ENCODE results near the gene DSTYK.
"Not testable (repeated sequence)": the region's sequence is repeated elsewhere in the genome, so short reads cannot be mapped to it uniquely, and the experiment has no call there.

Gene DSTYK

GRCh38 chr1:205169248-205169647, 42.3 kb downstream of the DSTYK start:
- DNase-seq = no peak

GRCh38 chr1:205168291-205168690, 43.2 kb downstream of the DSTYK start:
- no peak for DNase-seq

DNA sequence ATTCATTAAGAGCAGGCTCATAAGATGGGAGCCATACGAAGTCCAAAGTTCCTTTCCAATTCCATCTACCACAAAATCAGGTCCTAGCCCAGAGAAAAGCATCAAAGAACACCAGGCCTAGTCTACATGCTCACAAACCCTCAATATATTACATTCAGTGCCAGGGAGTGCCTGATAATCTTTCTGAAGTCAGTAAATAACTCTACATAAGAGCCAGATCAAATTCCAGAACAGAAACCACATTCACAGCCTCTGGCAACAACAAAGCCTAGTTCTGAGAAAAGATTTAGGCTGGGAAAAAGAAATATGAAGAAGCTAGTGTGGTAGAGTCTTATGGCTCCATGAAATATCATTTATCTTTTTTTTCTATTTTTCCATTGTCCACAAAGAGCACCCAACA, 49.2 kb downstream of the DSTYK start:
- DNase-seq = no peak

DNA sequence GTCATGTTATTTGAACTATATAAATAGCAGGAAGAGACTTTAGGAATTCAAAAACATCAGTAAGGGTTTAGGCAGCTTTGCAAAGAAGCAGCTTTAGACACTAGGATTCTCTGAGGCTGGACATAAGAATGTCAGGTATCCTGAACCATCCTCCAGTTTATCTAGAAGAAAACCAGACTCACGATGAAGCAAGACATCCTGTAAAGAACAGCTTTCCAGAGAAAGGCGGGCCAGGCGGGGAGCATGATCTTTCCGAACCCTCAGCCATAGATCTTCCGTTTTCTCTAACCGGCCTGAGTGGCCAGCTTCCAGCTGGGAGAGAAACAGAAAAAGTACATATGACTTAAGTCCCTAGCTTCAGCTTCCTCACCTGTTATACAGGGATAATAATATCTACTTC, 50.4 kb downstream of the DSTYK start:
- DNase-seq = no peak

DNA sequence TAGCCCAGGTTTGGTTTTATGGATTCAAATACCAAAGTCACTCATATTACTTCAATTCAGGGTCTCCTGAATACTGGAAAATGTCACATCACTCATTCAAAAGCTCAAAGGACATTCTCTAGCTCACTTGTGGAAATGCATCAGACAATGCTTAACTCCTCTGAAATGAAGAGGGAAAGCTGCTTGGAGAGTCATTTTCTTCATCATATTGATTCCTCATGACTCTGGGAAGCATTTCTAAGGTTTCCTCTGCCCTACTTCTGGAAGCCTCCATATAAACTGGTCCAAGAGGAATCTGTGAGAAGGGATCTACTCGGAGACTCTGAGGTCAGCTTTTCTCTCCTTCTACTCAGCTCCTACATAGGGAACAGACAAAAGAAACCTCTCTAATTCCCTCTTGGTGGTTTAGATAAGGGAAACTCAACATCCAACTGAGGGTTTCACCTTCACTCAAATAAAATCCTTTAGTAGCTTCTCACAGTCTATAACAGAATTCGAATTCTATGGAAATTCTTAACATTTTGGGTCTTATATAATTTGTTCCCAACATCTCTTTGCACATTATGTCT, 53.4 kb downstream of the DSTYK start:
- no peak for DNase-seq

GRCh38 chr1:205155665-205156377, 55.7 kb downstream of the DSTYK start:
- not testable (repeated sequence) for DNase-seq

DNA sequence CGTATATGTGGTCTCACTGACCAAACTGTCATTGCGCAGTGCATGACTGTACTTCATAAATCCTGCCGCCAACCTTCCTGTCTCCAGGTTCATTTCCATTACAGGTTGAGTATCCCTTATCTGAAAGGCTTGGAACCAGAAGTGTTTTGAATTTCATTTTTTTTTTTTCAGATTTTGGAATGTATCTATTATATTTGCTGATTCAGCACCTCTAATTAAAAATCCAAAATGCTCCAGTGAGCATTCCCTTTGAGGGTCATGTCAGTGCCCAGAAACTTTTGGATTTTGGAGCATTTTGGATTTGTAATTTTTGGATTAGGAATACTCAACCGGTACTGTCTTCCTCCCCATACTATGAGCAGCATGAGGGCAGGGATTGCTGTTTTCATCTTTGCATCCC, 59.0 kb downstream of the DSTYK start:
- DNase-seq = no peak

- DNase-seq = no peak
These were observed 60.7 kb downstream of the DSTYK start for GRCh38 chr1:205150651-205151428.

DNA sequence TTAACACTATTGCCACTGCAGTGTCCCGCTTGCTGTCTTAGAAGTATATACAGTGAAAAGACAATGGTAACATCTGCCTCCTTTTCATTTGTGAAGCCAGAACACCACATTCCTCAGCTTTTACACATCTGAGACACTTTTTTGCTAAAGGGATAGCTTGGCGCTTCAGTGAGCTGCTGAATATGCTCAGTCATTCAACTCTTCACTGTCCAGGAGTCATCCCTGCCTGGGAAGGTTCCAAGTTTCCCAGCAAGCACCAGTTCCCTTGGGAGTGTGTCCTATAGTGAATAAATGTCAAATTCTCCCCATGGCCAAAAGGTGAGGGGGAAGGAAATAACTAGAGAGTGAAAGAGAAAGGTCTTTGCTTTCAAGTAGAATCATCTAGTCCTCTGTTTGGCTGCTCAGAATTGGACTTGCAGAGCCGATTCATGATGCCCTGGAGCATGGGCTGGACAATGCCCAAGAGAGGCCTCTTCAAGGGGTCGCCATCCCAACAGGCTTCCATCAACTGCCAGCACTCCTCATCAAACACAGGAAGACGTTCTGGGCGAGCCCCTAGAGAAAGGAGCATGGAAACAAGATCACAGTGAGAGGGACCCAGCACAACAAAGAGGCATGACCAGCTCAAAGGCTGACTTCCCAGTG, 64.2 kb downstream of the DSTYK start:
- no peak for DNase-seq

- no peak for DNase-seq
These were observed 66.8 kb downstream of the DSTYK start for GRCh38 chr1:205144751-205145150.

DNA sequence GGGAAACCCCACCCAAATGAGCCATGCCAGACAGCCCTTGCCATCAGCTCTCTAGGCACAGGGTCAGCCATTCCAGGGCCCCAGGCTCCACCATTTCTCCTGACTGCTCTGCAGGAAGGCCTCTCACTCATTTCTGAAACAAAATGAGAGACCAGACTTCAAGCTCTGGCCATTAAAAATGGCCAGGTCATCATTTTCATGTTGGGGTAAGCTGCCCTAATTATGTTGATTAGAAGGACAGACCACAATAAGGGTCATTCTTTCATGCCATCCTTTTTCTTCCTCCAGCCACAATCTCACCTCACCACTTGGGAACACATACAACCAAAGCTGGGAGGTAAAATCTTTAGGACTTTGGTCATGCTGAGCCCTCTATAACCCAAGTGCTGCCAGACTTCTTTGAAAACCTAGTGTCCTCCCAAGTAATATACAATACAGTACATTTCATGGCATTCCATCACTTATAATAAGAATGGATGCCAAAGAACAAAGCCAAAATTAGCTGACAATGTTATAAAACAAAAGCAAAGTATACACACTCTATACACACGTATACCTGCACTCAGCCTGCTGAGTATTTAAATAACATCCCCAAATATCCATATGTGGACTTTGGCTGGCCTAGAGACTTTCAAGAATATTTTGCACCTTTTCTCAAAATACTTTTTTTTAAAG, 67.3 kb downstream of the DSTYK start:
- no peak for DNase-seq

DNA sequence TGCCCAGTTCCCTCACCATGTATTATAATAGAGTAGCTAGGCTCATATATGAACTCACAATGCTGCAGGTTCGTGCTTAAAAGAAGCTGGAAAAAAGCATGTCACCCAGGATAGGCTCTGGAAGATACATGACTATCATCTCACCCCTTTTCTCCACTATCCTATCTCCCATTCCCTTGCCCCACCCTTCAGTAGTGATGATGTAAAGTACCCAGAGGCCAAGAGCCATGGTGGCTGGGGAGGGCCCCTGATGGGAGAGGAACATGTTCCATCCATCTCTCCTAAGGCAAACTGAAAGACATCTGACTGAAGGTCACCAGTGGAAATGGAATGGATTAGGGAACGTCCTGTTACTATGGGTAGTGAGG, 69.4 kb downstream of the DSTYK start:
- no peak for DNase-seq

- DNase-seq = peak; percentile 79
These were observed 70.0 kb downstream of the DSTYK start for GRCh38 chr1:205141236-205142101.

DNA sequence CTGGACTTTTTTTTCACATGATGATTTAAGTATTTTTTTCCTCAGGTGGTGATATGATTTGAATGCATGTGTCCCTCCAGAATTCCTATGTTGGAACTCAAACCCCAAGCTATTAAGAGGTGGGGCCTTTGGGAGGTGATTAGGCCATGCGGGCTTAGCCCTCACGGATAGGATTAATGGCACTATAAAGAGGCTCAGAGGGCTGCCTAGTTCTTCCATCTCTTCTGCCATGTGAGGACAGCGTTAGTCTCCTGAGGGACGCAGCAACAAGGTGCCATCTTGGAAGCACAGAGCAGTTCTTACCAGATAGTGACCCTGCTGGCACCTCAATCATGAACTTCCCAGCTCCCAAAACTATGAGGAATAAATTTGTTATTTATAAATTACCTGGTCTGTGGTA, 71.4 kb downstream of the DSTYK start:
- no peak for DNase-seq

DNA sequence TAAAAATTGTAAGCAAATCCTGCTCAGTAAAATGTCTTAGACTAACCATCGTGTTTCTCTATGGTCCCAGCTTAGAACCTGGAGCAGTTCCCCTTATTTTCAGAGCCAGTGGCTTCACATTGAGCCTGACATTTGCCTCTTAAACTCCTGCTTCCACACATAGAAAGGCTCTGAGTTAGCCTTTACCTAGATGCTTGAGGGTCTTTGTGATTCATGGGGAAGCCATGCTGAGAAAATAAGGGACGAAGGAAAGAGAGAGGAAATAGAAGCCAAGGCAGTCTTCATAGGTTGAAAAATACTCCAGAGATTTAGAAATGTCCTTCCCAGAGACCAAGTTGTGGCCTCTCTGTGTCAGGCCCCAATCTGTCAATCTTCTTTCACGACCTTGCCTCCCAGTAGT, 73.6 kb downstream of the DSTYK start:
- no peak for DNase-seq

DNA sequence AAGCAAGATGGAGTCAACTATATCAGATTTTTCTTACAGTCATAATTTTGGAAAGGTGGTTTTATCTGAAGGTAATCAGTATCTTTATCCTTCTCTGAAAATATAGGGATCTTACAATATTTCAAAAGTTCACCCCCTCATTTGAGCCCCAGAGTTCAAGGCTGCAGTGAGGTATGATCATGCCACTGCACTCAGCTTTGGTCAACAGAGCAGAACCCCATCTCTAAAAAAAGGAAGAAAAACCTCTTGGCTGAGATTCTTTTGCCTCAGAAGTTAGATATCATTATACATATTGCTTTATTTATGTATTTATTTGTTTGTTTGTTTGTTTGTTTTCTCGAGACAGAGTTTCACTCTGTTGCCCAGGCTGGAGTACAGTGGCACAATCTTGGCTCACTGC, 78.2 kb downstream of the DSTYK start:
- DNase-seq = no peak

GRCh38 chr1:205129447-205130029, 82.0 kb downstream of the DSTYK start:
- no peak for DNase-seq

DNA sequence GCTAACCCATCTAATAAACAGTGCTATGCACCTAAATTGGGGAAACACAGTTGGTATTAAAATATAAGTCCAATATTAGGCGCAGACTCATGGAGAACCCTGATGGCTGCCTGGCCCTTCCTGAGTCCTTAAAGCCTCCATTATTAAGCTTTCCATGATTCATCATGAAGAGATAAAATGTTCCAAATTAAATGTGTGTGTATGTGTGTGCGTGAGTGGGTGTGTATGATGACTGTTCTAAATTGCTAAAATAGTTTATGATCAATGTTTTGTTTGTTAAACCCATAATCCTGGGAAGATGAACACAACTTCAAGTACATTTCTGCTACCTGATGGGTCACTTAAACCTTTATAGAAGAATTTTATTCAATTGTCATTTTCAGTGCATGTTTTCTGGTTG, 83.5 kb downstream of the DSTYK start:
- DNase-seq = no peak

DNA sequence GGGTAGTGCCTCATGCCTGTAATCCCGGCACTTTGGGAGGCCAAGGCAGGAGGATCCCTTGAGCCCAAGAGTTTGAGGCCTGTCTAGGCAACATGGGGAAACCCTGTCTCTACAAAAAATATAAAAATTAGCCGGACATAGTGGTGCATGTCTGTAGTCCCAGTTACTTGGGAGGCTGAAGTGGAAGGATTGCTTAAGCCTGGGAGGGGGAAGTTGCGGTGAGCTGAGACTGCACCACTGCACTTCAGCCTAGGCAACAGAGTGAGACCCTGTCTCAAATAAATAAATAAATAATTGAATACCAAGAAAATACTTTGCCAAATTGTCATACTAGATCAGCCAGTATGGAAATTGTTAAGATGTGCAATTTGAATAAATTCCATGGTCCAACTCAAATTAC, 83.9 kb downstream of the DSTYK start:
- DNase-seq = no peak

GRCh38 chr1:205124726-205125125, 86.8 kb downstream of the DSTYK start:
- DNase-seq = no peak

DNA sequence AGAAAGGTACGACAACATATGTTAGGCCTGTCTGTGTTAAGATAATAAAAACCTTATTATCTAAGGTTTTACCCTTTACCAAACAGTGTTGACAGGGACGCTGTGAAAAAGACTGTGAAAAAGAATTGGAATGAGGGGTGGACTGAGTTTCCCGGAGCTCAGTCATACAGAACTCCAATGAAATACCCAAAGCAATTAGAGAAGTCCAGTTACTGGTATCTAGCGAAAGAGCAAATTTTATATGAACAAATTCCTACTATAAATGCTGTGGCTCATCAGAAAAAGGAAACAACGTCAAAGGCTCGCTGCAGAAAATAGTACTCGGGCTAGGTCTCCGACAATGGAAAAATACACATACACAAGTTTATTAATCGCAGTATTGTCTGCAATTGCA, 89.0 kb downstream of the DSTYK start:
- DNase-seq = no peak

Measured in CD4-positive, alpha-beta T cell treated with Interleukin-6 for 4 hours (primary cell).